Embryonic facial prominence (tissue), 1 donor: Measurements from ENCODE around the gene LRCH1.
A peak's percentile ranks its signal among the peaks of the same experiment; 100 is the strongest.
"Not testable (repeated sequence)": the region's sequence is repeated elsewhere in the genome, so short reads cannot be mapped to it uniquely, and the experiment has no call there.

Experiments used
- DNase-seq: peaks from one replicate; pipeline ENCODE4 v3.0.0-alpha.2; 2016; ENCODE audit errors: extremely low spot score

LRCH1 gene

DNA sequence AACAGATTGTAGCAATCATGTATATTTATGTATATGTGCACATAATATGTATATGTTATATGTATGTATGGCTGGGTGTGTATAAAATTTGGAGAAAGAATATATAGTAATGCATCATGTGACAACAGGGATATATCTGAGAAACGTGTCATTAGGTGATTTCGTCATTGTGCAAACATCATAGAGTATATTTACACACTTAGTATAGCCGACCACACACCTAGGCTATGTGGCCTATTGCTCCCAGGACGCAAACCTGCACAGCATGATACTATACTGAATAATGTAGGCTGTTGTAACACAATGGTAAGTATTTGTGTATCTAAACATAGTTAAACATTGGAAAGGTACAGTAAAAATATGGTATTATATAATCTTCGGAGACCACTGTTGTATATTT is 200.2 kb downstream of the LRCH1 start:
- no peak for DNase-seq

- no peak for DNase-seq
These were observed 200.9 kb downstream of the LRCH1 start for GRCh38 chr13:46753917-46754316.

DNA sequence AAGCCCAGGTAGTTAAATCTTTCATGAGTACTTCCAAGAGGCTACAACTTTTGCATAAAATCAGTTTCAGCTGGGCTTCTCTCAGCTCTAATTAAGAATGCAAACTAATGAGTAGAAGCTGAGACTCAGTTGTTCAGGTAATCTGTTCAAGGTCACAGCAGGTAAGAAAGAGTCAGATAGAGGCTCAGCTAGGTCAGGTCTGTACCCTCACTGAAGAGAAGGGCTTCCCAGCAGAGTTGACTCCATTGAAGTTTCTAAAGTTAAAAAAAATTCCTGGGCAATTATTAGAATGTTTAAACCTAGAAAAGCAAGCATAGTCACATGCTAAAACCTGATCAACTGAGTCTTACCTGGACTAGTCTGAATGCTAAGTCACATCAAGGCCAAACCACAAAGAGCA is 201.8 kb downstream of the LRCH1 start:
- no peak for DNase-seq

- not testable (repeated sequence) for DNase-seq
These were observed 202.5 kb downstream of the LRCH1 start for GRCh38 chr13:46755508-46755907.

DNA sequence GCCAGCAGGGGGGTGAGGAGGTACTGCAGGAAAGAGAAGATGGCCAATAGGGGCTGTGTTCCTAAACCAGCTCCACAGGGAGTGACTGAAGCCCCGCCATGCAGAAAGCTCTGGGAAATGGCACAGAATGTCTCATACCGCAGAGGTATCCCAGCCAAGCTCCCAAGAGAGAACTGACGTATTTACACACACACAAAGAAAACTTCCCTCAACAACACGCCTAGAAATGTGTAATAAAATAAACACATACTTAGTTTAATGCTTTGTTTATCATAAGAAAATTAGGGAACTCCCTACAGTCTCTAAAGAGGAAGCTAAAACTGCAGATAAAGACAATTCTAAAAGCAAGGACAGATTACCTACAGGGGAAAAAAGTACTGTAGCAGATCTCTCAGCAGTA is 204.0 kb downstream of the LRCH1 start:
- no peak for DNase-seq

- no peak for DNase-seq
These were observed 204.7 kb downstream of the LRCH1 start for GRCh38 chr13:46757640-46758039.

DNA sequence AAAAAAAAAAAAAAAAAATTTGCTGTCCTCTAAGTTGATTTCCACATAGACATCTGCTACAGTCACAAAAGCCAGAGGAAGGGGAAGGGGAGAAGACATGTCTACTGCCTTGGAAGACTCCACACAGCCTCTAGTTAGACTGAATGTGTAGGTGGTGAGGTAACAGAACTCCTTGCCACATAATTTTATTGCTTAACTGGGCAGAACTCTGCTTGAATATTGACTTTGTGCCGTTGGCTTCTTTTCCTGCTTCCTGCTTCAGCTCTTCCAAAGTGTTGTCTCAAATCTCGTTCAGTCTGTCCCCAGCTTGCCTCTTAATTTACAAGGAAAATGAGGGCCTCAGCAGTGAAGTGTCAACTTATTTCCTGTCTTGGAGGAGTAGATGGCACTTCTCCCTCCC is 206.9 kb downstream of the LRCH1 start:
- DNase-seq, result no peak

GRCh38 chr13:46761174-46761573 is 208.2 kb downstream of the LRCH1 start:
- no peak for DNase-seq

DNA sequence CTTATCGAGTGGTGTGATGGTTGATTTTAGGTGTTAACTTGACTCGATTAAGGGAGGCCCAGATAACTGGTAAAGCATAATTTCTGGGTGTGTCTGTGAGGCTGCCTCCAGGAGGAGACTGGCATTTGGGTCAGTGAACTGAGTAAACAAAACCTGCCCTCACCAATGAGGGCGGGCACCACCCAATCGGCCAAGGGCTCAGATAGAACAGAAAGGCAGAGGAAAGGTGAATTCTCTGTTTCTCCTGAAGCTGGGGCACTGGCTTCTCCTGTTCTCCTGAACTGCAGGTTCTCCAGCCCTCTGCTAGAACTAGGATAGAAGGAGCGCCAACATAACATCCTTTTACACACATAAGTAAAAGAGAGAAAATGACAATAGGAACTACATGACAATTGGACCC is 208.9 kb downstream of the LRCH1 start:
- DNase-seq, result no peak

- not testable (repeated sequence) for DNase-seq
These were observed 217.0 kb downstream of the LRCH1 start for GRCh38 chr13:46769925-46770324.

DNA sequence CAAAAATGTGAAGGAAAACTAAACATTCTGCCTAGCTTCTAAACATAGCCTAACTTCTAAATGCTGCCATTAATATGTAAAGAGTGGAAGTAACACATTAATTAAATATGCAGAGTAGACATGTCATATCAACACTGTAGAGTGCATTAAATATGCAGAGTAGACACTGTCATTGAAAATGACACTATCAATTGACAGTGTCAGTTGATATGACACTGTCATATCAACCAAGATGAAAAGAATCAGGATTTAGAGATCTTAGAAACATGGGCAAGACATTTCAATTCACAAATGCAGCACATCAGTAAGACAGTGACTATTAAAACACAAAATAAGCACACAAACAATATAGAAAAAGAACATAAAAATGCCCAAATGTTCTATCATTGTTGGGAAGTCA is 218.7 kb downstream of the LRCH1 start:
- DNase-seq, result no peak

DNA sequence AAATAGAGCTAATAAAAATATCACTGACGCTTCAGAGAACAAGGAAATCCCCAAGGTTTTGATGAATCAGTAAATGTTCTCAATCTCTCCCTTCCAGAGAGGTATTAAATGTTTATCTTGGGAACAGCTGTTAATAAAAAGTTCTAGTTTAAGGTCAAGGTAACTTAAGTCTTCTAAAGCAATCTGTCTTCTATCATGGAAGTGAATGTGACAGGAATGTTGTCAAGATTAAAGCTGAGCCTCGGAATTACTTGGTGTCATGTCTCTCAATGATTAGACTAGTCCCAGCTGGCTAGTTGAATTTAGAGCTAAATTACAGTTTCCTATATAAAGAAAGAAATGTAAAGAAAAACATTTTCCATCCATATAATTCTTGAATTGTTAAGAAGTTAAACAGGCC is 220.6 kb downstream of the LRCH1 start:
- no peak for DNase-seq

- DNase-seq, result no peak
These were observed 222.6 kb downstream of the LRCH1 start for GRCh38 chr13:46775385-46776107.

- DNase-seq, result no peak
These were observed 225.1 kb downstream of the LRCH1 start for GRCh38 chr13:46778095-46778494.

DNA sequence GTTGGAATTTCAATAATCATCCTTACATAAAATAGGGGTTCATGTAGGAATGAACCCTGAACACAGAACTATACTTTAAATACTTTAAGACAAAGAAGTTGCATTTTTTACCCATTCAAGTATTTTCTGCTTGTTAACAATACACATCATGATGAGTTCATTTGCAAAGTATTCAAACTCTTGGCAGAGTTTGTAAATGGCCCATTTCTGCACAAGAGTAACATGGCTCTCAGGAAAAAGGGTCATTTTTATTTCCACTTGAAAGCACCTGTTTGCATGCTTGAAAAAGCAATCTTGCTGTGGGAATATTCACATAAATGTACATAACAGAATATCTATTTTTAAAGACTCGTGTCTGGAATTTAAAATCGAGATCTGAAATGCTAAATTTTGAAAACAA is 225.9 kb downstream of the LRCH1 start:
- DNase-seq, result no peak

DNA sequence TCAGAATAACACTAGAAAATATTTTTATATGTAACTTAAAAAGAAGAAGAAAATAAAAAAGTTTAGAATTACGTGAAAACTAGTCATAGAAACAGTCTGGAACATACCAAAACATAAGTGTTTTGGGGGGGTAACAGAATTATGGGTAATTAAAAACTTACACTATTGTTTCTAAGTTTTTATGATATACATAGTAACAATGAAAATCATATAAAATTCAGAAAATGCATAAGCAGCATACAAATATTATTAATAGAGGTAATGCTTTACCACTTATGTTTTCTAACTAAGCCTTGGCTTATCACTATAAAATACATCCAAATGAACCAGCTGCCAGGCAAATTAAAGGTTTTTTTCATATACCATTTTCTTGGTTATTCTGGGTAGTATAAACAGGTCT is 229.1 kb downstream of the LRCH1 start:
- DNase-seq, result no peak

GRCh38 chr13:46782691-46783090 is 229.7 kb downstream of the LRCH1 start:
- no peak for DNase-seq

- DNase-seq, result no peak
These were observed 230.5 kb downstream of the LRCH1 start for GRCh38 chr13:46783504-46783903.

DNA sequence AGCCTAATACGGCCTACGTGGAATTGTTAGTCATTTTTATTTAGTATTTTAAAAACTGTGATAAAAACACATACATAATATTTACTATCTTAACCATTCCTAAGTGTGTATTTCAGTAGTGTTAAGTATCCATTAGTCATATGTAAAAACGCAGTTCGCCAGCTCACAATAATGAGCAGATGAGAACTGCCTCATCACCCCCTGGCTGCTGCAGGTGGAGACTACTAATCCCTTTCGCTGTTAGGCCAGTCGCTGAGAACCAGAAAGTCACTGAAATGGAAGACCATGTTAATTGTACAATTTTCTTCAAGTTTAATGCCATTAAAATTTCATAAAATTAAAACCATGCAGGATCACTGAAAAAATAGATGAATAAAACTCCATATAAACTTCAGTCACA is 242.4 kb downstream of the LRCH1 start:
- no peak for DNase-seq

DNA sequence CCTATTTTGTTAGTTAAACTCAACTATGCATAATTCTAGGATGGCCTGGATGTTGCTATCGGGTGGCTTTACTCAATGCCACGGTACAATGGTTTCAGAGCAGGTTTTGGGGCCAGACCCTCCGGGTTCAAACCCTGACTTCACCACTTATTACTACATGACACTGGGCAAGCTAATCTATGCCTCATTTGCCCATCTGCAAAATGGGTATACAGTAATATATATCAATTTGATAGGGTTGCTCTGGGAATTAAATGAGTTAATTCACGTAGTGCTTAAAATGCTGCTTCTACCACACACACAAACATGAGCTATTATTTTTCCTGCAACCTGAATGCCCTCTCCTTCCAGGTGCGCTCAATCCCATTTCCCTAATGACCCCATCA is 243.2 kb downstream of the LRCH1 start:
- no peak for DNase-seq

- peak; percentile 92 for DNase-seq
These were observed 243.8 kb downstream of the LRCH1 start, which contains the start of gene ESD for GRCh38 chr13:46796515-46797474. ESD (minus strand) TSS chr13:46797161; CDS start chr13:46791413, 5,748 bp downstream.

- peak; percentile 13 for DNase-seq
These were observed 244.7 kb downstream of the LRCH1 start for GRCh38 chr13:46797501-46798237.
